Measurements from ENCODE around the gene KMT5C.

Gene KMT5C

GRCh38 chr19:55368701-55369563 is 29.3 kb downstream of the KMT5C start:
- no peak for DNase-seq (ENCODE audit: low spot score)

- DNase-seq (ENCODE audit: low spot score), result no peak
These were observed 30.1 kb downstream of the KMT5C start for GRCh38 chr19:55369653-55370304.

- DNase-seq (ENCODE audit: low spot score), result no peak
These were observed 30.8 kb downstream of the KMT5C start, which contains the start of gene IL11 for GRCh38 chr19:55370305-55370988. TSS of gene IL11 (minus strand) at chr19:55370463. CDS start at chr19:55370310, 153 bp downstream.

- no peak for DNase-seq (ENCODE audit: low spot score)
These were observed 32.8 kb downstream of the KMT5C start for GRCh38 chr19:55372316-55373081.

GRCh38 chr19:55373306-55373992 is 33.8 kb downstream of the KMT5C start:
- no peak for DNase-seq (ENCODE audit: low spot score)

- no peak for DNase-seq (ENCODE audit: low spot score)
These were observed 34.5 kb downstream of the KMT5C start for GRCh38 chr19:55373993-55374757.

GRCh38 chr19:55376241-55376933 is 36.7 kb downstream of the KMT5C start, which contains the start of gene TMEM190:
TSS of gene TMEM190 (plus strand) at chr19:55376826. CDS start at chr19:55376854, 28 bp downstream.
- DNase-seq (ENCODE audit: low spot score), result no peak

- no peak for DNase-seq (ENCODE audit: low spot score)
These were observed 37.9 kb downstream of the KMT5C start for GRCh38 chr19:55377356-55378131.

GRCh38 chr19:55379174-55379573 is 39.5 kb downstream of the KMT5C start:
- DNase-seq (ENCODE audit: low spot score), result no peak

GRCh38 chr19:55382013-55382412 is 42.3 kb downstream of the KMT5C start:
- no peak for DNase-seq (ENCODE audit: low spot score)

- DNase-seq (ENCODE audit: low spot score), result no peak
These were observed 42.9 kb downstream of the KMT5C start for GRCh38 chr19:55382522-55383054.

- peak; percentile 17 for DNase-seq (ENCODE audit: low spot score)
These were observed 43.8 kb downstream of the KMT5C start for GRCh38 chr19:55383279-55384130.

GRCh38 chr19:55384131-55384919 is 44.6 kb downstream of the KMT5C start, which contains the start of gene TMEM238:
TSS of gene TMEM238 (minus strand) at chr19:55384292. CDS start at chr19:55384259, 33 bp downstream.
- DNase-seq (ENCODE audit: low spot score), result peak; percentile 23

GRCh38 chr19:55384920-55385723 is 45.4 kb downstream of the KMT5C start:
- peak; percentile 97 for DNase-seq (ENCODE audit: low spot score)

GRCh38 chr19:55385724-55386492 is 46.2 kb downstream of the KMT5C start, which contains the start of gene RPL28:
TSS of gene RPL28 (plus strand) at chr19:55385932. CDS start at chr19:55386358, 426 bp downstream.
- peak; percentile 98 for DNase-seq (ENCODE audit: low spot score)

Measured in CD4-positive, alpha-beta T cell treated with Interleukin-6 at 100 ng/mL for 8 hours (primary cell).